ENCODE data around the gene CCDC85C. TPM values are rescaled to one million over a fixed set of nuclear protein-coding genes. Genes with fewer than 3 reads are reported as not detected.
A peak's percentile ranks its signal among the peaks of the same experiment; 100 is the strongest.

Gene CCDC85C
- total RNA-seq, 1 donor from 2014 or later, result 49.1 TPM

DNA sequence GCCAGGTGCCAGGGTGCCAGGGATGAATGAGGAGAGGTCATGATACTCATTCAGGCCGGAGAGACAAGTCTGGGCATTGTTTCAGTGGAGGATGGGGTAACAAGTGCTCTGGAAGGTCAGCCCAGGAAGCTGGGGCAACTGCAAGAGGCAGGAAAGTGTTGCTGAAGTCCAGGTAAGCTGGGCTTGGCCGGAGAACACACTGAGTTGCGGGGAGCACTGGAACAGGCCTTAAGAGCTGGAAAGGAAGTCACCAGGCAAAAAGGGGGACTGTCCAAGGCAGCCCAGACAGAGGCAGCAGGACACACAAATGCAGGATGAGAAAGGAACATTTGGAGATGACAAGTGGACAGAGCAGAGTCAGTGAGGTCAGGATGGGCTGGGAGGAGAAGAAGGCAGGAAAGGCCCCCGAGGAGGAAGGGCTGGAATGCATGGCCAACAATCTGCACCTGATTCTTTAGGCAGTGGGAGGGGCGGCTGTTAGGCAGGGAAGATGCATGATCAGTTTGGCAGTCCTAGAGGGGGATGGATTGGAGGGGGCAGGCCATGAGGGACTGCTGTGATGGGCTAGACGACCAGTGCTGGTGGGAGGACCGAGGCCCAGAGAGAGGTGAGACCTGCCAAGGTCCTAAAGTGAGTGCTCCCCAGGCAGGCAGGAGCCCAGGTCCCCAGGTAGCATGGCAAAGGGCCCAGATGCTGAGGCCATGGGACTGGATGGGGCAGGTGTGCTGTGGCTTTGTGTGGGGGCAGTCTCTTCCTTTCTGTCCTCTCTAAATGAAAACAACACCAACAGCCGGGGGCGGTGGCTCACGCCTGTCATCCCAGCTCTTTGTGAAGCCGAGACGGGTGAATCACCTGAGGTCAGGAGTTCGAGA, 23.7 kb upstream of the CCDC85C start:
- H3K36me3 Mint-ChIP-seq, result no peaks in the 10 kb centered on the region
- peak overlapping the region; percentile 10 for H3K27ac Mint-ChIP-seq
- peaks cover 26% of the 10 kb centered on the region for H3K4me1 Mint-ChIP-seq (ENCODE audit: unreplicated experiment)
- TF ChIP-seq, protein P1, sequence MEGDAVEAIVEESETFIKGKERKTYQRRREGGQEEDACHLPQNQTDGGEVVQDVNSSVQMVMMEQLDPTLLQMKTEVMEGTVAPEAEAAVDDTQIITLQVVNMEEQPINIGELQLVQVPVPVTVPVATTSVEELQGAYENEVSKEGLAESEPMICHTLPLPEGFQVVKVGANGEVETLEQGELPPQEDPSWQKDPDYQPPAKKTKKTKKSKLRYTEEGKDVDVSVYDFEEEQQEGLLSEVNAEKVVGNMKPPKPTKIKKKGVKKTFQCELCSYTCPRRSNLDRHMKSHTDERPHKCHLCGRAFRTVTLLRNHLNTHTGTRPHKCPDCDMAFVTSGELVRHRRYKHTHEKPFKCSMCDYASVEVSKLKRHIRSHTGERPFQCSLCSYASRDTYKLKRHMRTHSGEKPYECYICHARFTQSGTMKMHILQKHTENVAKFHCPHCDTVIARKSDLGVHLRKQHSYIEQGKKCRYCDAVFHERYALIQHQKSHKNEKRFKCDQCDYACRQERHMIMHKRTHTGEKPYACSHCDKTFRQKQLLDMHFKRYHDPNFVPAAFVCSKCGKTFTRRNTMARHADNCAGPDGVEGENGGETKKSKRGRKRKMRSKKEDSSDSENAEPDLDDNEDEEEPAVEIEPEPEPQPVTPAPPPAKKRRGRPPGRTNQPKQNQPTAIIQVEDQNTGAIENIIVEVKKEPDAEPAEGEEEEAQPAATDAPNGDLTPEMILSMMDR (conservative IDR thresholded peaks at IDR 0.05), result no peak
- H3K27me3 Mint-ChIP-seq, result peaks cover 5% of the 10 kb centered on the region
- H3K4me3 Mint-ChIP-seq, result no peak overlapping the region
- DNase-seq (ENCODE audit: extremely low spot score, unreplicated experiment), result no peak
- no peaks in the 10 kb centered on the region for H3K9me3 Mint-ChIP-seq

DNA sequence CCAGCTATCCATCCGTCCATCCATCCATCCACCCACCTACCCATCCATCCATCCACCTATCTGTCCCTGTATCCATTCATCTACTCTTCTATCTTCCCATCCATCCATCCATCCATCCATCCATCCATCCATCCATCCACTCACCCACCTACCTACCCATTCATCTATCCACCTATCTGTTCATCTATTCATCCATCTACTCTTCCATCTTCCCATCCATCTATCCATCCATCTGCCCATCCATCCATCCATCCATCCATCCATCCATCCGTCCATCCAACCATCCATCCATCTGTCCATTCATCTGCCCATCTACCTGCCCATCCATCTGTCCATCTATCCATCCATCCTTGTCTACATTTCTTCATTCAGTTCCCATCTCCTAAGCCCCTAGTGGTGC, 23.1 kb upstream of the CCDC85C start:
- Mint-ChIP-seq H3K4me1 (ENCODE audit: unreplicated experiment) (peaks cover 27% of the 10 kb centered on the region), H3K4me3 (no peak overlapping the region), H3K36me3 (no peaks in the 10 kb centered on the region), H3K27me3 (no peaks in the 10 kb centered on the region), H3K27ac (no peak overlapping the region), H3K9me3 (no peaks in the 10 kb centered on the region)
- TF ChIP-seq, protein P1 (conservative IDR thresholded peaks at IDR 0.05), result no peak
- no peak for DNase-seq (ENCODE audit: extremely low spot score, unreplicated experiment)

DNA sequence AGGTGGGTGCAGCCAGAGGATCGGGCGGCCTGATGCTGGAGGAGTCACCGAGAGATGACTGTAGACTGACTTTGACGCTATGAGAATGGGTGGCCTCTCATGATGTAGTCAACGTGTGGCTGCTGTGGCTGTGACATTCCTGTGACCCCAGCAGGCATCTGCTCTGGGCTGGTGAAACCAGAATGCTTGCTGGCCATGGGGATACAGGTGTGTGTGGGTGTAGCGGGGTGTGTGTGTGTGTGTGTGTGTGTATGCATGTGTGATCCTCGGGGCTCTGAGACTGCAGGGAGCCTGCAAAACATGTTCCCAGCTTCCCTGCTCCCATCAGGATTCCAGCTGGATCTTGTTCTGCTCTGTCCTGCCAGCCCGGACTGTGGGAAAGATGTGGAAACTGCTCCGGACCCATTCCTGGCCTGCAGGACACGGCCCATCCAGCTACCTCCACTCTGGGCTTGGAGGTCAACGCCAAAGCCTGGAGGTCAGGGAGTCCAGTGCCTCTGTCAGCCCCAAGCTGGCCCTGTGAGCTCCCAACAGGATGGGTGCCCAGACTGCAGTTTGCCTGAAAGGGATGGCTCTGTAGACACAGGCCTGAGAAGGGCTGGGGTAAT, 22.1 kb upstream of the CCDC85C start:
- no peaks in the 10 kb centered on the region for H3K27me3 Mint-ChIP-seq
- H3K4me3 Mint-ChIP-seq, result no peak overlapping the region
- no peak overlapping the region for H3K27ac Mint-ChIP-seq
- no peak for DNase-seq (ENCODE audit: extremely low spot score, unreplicated experiment)
- peaks cover 30% of the 10 kb centered on the region for H3K4me1 Mint-ChIP-seq (ENCODE audit: unreplicated experiment)
- TF ChIP-seq, protein P1 (conservative IDR thresholded peaks at IDR 0.05), result no peak
- H3K36me3 Mint-ChIP-seq, result no peaks in the 10 kb centered on the region
- no peaks in the 10 kb centered on the region for H3K9me3 Mint-ChIP-seq

DNA sequence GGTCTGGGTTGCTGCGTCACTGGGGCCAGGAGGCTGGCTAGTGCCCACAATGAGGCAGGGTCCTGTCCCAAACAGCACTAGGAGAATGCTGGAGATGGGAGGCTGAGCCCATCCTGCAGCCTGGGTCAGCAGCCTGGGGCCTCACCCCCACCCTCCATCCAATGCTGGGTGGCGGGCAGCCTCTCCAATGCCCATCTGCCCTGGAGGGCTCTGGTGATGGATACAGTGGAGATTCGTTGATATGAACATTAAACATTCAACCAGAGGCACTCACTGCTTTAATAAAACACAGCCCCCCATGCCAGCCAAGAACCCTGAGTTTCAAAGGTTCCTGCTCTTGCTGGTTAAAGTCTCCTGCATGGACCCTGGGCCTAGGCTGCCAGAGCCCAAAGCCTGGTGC, 21.5 kb upstream of the CCDC85C start:
- TF ChIP-seq, protein P1 (conservative IDR thresholded peaks at IDR 0.05), result no peak
- H3K27me3 Mint-ChIP-seq, result no peaks in the 10 kb centered on the region
- H3K27ac Mint-ChIP-seq, result no peak overlapping the region

DNA sequence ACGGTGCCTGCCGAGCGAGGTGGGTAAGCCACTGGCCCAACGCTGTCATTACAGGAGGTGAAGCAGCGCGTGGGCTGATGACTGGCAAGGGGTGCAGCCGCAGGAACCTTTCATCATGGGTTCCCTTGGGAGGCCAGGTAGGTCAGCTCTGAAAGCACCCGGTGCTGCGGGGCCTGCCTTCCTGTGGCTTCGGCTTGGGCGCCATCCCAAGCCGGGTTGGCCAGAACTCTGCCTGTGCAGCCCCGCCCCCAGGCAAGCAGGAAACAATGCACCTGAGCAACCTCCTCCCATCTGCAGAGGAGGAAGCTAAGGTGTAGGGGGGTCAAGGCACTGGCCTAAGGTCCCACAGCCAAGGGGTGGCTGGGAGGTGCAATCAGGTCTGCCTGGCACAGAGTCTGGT, 21.0 kb upstream of the CCDC85C start:
- H3K27ac Mint-ChIP-seq, result no peak overlapping the region
- H3K36me3 Mint-ChIP-seq, result no peaks in the 10 kb centered on the region
- no peak for DNase-seq (ENCODE audit: extremely low spot score, unreplicated experiment)

More for the DNA sequence above, 21.5 kb upstream of the CCDC85C start:
- DNase-seq (ENCODE audit: extremely low spot score, unreplicated experiment), result no peak
- Mint-ChIP-seq H3K4me1 (ENCODE audit: unreplicated experiment) (peaks cover 30% of the 10 kb centered on the region), H3K9me3 (no peaks in the 10 kb centered on the region), H3K4me3 (no peak overlapping the region), H3K36me3 (no peaks in the 10 kb centered on the region)

More for the DNA sequence above, 21.0 kb upstream of the CCDC85C start:
- TF ChIP-seq, protein P1 (conservative IDR thresholded peaks at IDR 0.05), result no peak
- Mint-ChIP-seq H3K27me3 (no peaks in the 10 kb centered on the region), H3K4me1 (ENCODE audit: unreplicated experiment) (peaks cover 30% of the 10 kb centered on the region), H3K4me3 (no peak overlapping the region), H3K9me3 (no peaks in the 10 kb centered on the region)

Data from type B pancreatic cell (in vitro differentiated cells).